AG04449 (cell line): ENCODE results near the gene ATP2B2.

Experiments
- CTCF ChIA-PET: fragments of 350-600 bp; formaldehyde crosslinking; extraction: SDS; loops from one replicate; lab custom pipeline; 2021; ENCODE audit warnings: antibody characterized with exemption; lab: Yijun Ruan, JAX
- POLR2A ChIA-PET: fragments of 400-600, 350-600 bp; formaldehyde crosslinking; extraction: SDS; loops from one replicate; lab custom pipeline; 2020; ENCODE audit warnings: antibody characterized with exemption, inconsistent platforms; lab: Yijun Ruan, JAX
- DNase-seq: peaks from one replicate; pipeline ENCODE4 v3.0.0-alpha.2; 2010; ENCODE audit warnings: low read depth, low spot score
- H3K4me3 ChIP-seq: 2 replicates; pipeline ENCODE4 v1.5.1; 2011; ENCODE audit warnings: low read depth, mild to moderate bottlenecking, control low read depth, low read length
- TF ChIP-seq, protein P1 (sequence below): IDR thresholded peaks from one replicate; pipeline ENCODE4 v1.5.1; 2011; ENCODE audit warnings: mild to moderate bottlenecking, moderate library complexity, low read length, control low read depth, inconsistent platforms; ENCODE audit not compliant: insufficient read depth; ENCODE audit errors: missing control alignments

The ATP2B2 gene

GRCh38 chr3:10485380-10485779 lies 20.0 kb downstream of the ATP2B2 start:
- TF ChIP-seq, protein P1, sequence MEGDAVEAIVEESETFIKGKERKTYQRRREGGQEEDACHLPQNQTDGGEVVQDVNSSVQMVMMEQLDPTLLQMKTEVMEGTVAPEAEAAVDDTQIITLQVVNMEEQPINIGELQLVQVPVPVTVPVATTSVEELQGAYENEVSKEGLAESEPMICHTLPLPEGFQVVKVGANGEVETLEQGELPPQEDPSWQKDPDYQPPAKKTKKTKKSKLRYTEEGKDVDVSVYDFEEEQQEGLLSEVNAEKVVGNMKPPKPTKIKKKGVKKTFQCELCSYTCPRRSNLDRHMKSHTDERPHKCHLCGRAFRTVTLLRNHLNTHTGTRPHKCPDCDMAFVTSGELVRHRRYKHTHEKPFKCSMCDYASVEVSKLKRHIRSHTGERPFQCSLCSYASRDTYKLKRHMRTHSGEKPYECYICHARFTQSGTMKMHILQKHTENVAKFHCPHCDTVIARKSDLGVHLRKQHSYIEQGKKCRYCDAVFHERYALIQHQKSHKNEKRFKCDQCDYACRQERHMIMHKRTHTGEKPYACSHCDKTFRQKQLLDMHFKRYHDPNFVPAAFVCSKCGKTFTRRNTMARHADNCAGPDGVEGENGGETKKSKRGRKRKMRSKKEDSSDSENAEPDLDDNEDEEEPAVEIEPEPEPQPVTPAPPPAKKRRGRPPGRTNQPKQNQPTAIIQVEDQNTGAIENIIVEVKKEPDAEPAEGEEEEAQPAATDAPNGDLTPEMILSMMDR: no peak
- ChIA-PET CTCF (no interaction called here), POLR2A (no interaction called here)
- DNase-seq: no peak
- H3K4me3 ChIP-seq: no peak overlapping the region

DNA sequence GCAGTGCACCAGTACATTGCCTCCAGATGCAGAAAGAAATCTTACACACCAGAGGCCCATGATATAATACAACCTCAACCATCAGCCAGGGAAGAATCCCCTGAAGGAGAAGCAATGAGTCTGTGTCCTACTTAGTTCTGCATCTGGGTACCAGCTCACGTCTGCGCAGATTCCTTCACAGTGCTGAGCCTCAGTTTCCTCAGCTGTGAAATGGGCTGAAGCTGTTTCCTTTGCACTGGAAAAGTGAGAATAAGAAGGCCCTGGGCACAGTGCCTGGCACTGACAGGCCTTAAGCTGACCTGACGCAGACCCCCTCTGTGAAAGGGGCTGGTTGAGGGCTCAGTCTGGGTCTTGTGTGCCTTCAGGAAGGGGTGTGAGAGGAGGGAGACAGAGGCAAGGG lies 20.7 kb downstream of the ATP2B2 start:
- POLR2A ChIA-PET: no interaction called here
- no peak for DNase-seq
- no peak overlapping the region for H3K4me3 ChIP-seq
- TF ChIP-seq, protein P1: no peak
- CTCF ChIA-PET: no interaction called here

DNA sequence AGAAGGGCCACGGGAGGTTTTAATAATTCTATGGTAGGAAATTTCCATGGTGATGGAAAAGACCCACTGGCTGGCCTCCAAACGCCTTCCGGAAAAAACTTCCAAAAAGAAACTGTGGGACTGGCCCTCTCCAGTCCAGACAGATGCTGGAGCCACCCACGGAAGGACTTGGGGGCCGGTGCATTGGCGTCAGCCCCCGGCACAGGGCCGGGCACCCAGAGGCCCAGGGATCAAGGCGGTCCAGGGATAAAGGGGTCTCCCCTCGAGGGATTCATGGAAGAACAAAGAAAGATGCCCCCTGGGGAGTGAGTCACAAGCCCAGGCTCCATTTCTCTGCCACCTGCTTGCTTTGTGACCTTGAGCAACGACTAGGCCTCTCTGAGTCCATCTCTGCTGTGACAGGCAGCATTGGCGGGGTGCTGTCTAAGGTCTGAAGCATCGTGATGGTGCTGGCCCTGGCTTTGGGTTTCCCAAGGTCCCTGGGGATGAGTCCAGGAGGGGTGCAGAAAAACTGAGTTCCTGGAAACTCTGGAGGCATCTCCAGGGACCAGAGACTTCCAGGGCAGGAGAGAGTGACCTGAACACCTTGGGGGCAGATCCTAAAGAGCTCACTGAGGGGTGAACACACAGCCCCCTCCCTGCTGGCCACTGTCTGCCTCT lies 21.6 kb downstream of the ATP2B2 start:
- ChIA-PET POLR2A (no interaction called here), CTCF (no interaction called here)
- TF ChIP-seq, protein P1: no peak
- H3K4me3 ChIP-seq: no peak overlapping the region
- DNase-seq: no peak

DNA sequence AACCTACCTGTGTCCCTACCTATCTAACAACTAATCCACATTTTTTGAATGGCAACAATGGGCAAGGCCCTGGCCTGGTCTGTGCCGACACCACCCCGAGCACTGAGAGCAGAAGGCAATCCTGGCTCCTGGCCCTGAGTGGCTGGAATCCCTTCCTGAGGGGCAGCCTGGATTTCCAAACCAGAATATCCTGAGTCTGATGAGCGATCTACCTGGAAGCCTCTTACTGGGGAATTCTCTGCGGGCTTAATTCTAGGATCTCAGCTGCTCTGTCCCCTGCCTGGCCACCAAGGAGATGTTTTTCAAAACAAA lies 22.1 kb downstream of the ATP2B2 start:
- ChIA-PET CTCF (no interaction called here), POLR2A (no interaction called here)
- DNase-seq: no peak
- no peak overlapping the region for H3K4me3 ChIP-seq
- TF ChIP-seq, protein P1: no peak

DNA sequence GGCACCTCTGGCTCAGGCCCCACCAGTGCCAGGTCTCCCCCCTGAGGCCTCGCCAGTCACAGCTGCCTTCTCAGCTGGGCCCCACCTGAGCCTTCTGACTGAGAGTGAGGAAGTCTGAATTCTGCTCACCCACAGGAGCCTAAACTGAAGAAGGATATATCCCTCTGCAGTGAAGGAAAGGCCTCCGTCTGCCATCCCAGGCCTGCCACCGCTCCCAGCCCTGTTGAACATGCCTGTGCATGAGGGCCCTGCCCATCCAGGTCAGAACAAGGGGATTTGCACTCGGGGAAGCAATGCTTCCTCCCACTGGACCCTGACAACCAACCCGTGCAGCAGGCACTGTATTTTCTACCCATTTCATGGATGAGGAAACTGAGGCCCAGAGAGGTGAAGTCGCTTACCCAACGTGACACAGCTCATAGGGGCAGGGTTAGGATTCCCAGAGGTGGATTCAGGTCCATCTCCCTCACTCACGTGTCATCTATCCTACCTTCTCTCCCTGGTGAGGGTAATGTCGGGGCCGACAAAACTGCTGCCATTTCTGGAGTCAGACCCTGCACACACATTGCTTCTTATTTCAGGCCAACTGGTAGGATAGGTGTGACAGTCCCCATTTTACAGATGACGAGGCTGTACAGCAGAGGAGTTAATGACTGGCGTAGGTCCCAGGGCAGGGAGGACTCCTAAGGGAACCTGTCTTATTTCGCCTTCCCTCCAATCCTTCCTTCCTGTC lies 22.6 kb downstream of the ATP2B2 start:
- TF ChIP-seq, protein P1: no peak
- DNase-seq: no peak
- ChIA-PET CTCF (no interaction called here), POLR2A (no interaction called here)
- H3K4me3 ChIP-seq: no peak overlapping the region

DNA sequence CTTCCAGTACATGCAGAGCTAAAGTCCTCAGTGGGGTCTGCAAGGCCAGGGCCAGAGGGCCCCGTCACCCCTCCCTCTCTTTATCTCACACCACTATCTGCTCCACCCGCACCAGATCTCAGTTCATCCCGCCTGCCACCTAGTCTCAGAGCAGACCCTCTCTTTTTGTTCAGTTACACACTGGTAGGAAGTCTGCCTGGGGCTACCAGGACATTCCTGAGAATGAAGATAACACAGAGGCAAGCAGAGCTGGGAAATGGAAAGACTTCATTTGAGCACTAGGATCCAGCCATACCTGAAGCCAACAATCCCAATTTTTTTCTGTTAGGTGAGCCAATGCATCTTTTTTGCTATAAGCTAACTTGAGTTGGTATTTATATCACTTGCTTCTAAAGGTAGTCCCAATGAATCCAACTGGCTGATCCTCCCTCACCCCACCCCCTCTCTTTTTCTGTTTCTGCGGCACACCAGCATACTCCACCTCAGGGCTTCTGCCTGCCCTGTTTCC lies 24.5 kb downstream of the ATP2B2 start:
- TF ChIP-seq, protein P1: no peak

More for the DNA sequence above, 24.5 kb downstream of the ATP2B2 start:
- ChIA-PET CTCF (no interaction called here), POLR2A (no interaction called here)
- no peak for DNase-seq
- no peak overlapping the region for H3K4me3 ChIP-seq
